B cell (primary cell): ENCODE results near the gene ZNF598.
"Not testable (repeated sequence)": the region's sequence is repeated elsewhere in the genome, so short reads cannot be mapped to it uniquely, and the experiment has no call there.

Source experiments
- CTCF ChIP-seq: fragments of 200-600 bp; IDR thresholded peaks from one replicate; pipeline ENCODE4 v1.8.0; 2022; ENCODE audit warnings: antibody characterized with exemption, mild to moderate bottlenecking
- EZH2 ChIP-seq: IDR thresholded peaks from 2 replicates; pipeline ENCODE4 v1.6.1; 2012; ENCODE audit warnings: borderline replicate concordance, low read depth, mild to moderate bottlenecking, moderate library complexity, low read length; ENCODE audit not compliant: insufficient read depth, poor library complexity, severe bottlenecking

- not testable (repeated sequence) for TF ChIP-seq CTCF, EZH2
Measured at GRCh38 chr16:1957434-1958142, 52.0 kb downstream of the ZNF598 start.
